ENCODE results near the gene ZNF529. TPM values are rescaled to one million over a fixed set of nuclear protein-coding genes. Genes with fewer than 3 reads are reported as not detected.

ZNF529 gene
- total and polyA plus RNA-seq, 10 of the 15 experiments (the other 5 are each of a cell fraction or from before 2014, with no cell fraction given), result 1.8 to 12.5 (median 4.5) TPM

- TF ChIP-seq SKIL (IDR thresholded peaks at IDR 0.05; ENCODE audit: low read depth, poor library complexity, severe bottlenecking), result no peak
- TF ChIP-seq ZBTB4 (CRISPR knock-in tag; IDR thresholded peaks at IDR 0.05), result no peak
- TF ChIP-seq ZNF217 (IDR thresholded peaks at IDR 0.05), result no peak
- TF ChIP-seq MTA2 (IDR thresholded peaks at IDR 0.05; ENCODE audit: low read depth), result peak; percentile 94
- no peak for TF ChIP-seq IRF4 (IDR thresholded peaks at IDR 0.05; ENCODE audit: low read depth, low read length)
- peak; percentile 86; the same call in 1 of the 2 replicates for TF ChIP-seq TBL1XR1 (IDR thresholded peaks at IDR 0.05; ENCODE audit: low read depth, low read length)
- peak; percentile 89 for TF ChIP-seq SIN3A (IDR thresholded peaks at IDR 0.05; ENCODE audit: low read depth, low read length)
- TF ChIP-seq NBN (IDR thresholded peaks at IDR 0.05), result peak; percentile 87
- TF ChIP-seq CBX3 (IDR thresholded peaks at IDR 0.05; ENCODE audit: borderline replicate concordance, low read depth), result no peak
- TF ChIP-seq NR2C2 (IDR thresholded peaks at IDR 0.05; ENCODE audit: borderline replicate concordance, control insufficient read depth, insufficient read length, low read depth), result peak; percentile 98
- peak; percentile 67 for TF ChIP-seq PML (IDR thresholded peaks at IDR 0.05; ENCODE audit: low read length)
- no peak for TF ChIP-seq FOXM1 (IDR thresholded peaks at IDR 0.05; ENCODE audit: low read depth, low read length)
- TF ChIP-seq NRF1 (conservative IDR thresholded peaks at IDR 0.05; ENCODE audit: low read depth, low read length), result no peak
- TF ChIP-seq POLR2A (IDR thresholded peaks at IDR 0.05; ENCODE audit: low read depth, low read length), result peak; percentile 96
- TF ChIP-seq POU2F2 (IDR thresholded peaks at IDR 0.05; ENCODE audit: borderline replicate concordance, low read depth, low read length), result peak; percentile 61; the same call in 2 of the 3 replicates
- TF ChIP-seq STAT3 (IDR thresholded peaks at IDR 0.05; ENCODE audit: low read depth, low read length), result no peak
- TF ChIP-seq SMAD1 (IDR thresholded peaks at IDR 0.05; ENCODE audit: low read depth, partially characterized antibody), result peak; percentile 10
- peak; percentile 85 for TF ChIP-seq CREM (IDR thresholded peaks at IDR 0.05; ENCODE audit: low read depth)
- no peak for TF ChIP-seq HSF1 (IDR thresholded peaks at IDR 0.05; ENCODE audit: low read depth, low read length)
- TF ChIP-seq NFXL1 (IDR thresholded peaks at IDR 0.05; ENCODE audit: borderline replicate concordance), result no peak
- TF ChIP-seq ZZZ3 (IDR thresholded peaks at IDR 0.05; ENCODE audit: control insufficient read depth, insufficient read length, low read depth), result no peak
- TF ChIP-seq LARP7 (IDR thresholded peaks at IDR 0.05), result peak; percentile 80
- TF ChIP-seq MXI1 (IDR thresholded peaks at IDR 0.05; ENCODE audit: low read depth, low read length), result peak; percentile 96
- TF ChIP-seq SPI1 (IDR thresholded peaks at IDR 0.05; ENCODE audit: borderline replicate concordance, insufficient read depth, low read depth, low read length), result no peak
- TF ChIP-seq SUZ12 (IDR thresholded peaks at IDR 0.05; ENCODE audit: unreplicated experiment), result no peak
These were observed at the start of gene ZNF529 (continued) for GRCh38 chr19:36573020-36573894.

Measured in GM12878 (cell line).